Measurements from ENCODE around the gene NEK9.
A peak's percentile ranks its signal among the peaks of the same experiment; 100 is the strongest.

Gene NEK9

GRCh38 chr14:75063491-75064204, 63.2 kb downstream of the NEK9 start, which contains the start of gene ACYP1:
TSS of gene ACYP1 (minus strand) at chr14:75064024. CDS start at chr14:75063553, 471 bp downstream.
- Histone ChIP-seq H3K9me3 (ENCODE audit: severe bottlenecking) (peaks cover 7% of the 10 kb centered on the region), H3K4me3 (ENCODE audit: low read depth, low read length) (peak within 1 kb of the TSS; percentile 65), H3K27ac (peak within 1 kb of the TSS; percentile 86), H3K27me3 (ENCODE audit: insufficient read depth, low read depth, severe bottlenecking) (no peaks in the 10 kb centered on the region), H3K36me3 (peaks cover 29% of the 10 kb centered on the region)
- peak; percentile 95 for DNase-seq
- TF ChIP-seq, protein P1, sequence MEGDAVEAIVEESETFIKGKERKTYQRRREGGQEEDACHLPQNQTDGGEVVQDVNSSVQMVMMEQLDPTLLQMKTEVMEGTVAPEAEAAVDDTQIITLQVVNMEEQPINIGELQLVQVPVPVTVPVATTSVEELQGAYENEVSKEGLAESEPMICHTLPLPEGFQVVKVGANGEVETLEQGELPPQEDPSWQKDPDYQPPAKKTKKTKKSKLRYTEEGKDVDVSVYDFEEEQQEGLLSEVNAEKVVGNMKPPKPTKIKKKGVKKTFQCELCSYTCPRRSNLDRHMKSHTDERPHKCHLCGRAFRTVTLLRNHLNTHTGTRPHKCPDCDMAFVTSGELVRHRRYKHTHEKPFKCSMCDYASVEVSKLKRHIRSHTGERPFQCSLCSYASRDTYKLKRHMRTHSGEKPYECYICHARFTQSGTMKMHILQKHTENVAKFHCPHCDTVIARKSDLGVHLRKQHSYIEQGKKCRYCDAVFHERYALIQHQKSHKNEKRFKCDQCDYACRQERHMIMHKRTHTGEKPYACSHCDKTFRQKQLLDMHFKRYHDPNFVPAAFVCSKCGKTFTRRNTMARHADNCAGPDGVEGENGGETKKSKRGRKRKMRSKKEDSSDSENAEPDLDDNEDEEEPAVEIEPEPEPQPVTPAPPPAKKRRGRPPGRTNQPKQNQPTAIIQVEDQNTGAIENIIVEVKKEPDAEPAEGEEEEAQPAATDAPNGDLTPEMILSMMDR (IDR thresholded peaks at IDR 0.05; ENCODE audit: low read depth, low read length): no peak

- peaks cover 29% of the 10 kb centered on the region for H3K36me3 ChIP-seq
- peaks cover 7% of the 10 kb centered on the region for H3K9me3 ChIP-seq (ENCODE audit: severe bottlenecking)
- no peak for DNase-seq
- H3K27me3 ChIP-seq (ENCODE audit: insufficient read depth, low read depth, severe bottlenecking): no peaks in the 10 kb centered on the region
- H3K27ac ChIP-seq: peak overlapping the region; percentile 86
- H3K4me3 ChIP-seq (ENCODE audit: low read depth, low read length): peak overlapping the region; percentile 65
- TF ChIP-seq, protein P1 (IDR thresholded peaks at IDR 0.05; ENCODE audit: low read depth, low read length): no peak
These were observed 63.8 kb downstream of the NEK9 start for GRCh38 chr14:75063013-75063412.

- TF ChIP-seq, protein P1 (IDR thresholded peaks at IDR 0.05; ENCODE audit: low read depth, low read length): no peak
- no peaks in the 10 kb centered on the region for H3K27me3 ChIP-seq (ENCODE audit: insufficient read depth, low read depth, severe bottlenecking)
- no peak for DNase-seq
- H3K4me3 ChIP-seq (ENCODE audit: low read depth, low read length): no peak overlapping the region
- H3K36me3 ChIP-seq: peaks cover 34% of the 10 kb centered on the region
- H3K9me3 ChIP-seq (ENCODE audit: severe bottlenecking): peaks cover 7% of the 10 kb centered on the region
- no peak overlapping the region for H3K27ac ChIP-seq
These were observed 66.4 kb downstream of the NEK9 start for GRCh38 chr14:75060420-75060819.

- Histone ChIP-seq H3K36me3 (peaks cover 35% of the 10 kb centered on the region), H3K9me3 (ENCODE audit: severe bottlenecking) (peaks cover 7% of the 10 kb centered on the region), H3K27ac (no peak overlapping the region), H3K27me3 (ENCODE audit: insufficient read depth, low read depth, severe bottlenecking) (no peaks in the 10 kb centered on the region), H3K4me3 (ENCODE audit: low read depth, low read length) (no peak overlapping the region)
- TF ChIP-seq, protein P1 (IDR thresholded peaks at IDR 0.05; ENCODE audit: low read depth, low read length): no peak
- no peak for DNase-seq
These were observed 67.2 kb downstream of the NEK9 start for GRCh38 chr14:75059642-75060041.

DNA sequence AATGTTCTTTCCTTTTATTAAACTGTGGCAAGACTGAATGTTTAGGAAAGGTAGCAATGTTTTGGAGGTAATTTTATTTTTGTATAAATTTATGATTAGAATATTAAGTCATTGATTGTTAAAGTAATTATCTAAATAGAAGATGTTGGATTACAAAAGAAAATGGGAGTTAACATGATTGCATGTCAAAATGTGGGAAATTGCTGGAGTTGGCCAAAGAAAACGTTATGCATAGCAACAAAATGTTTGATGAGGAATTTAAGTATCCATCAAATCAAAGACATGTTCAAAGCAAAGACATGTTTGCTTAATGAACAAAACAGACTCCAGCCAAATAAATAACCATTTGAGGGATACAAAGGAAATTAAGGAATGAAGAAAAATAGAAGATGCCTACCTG, 72.4 kb downstream of the NEK9 start:
- Histone ChIP-seq H3K27me3 (ENCODE audit: insufficient read depth, low read depth, severe bottlenecking) (no peaks in the 10 kb centered on the region), H3K36me3 (peaks cover 7% of the 10 kb centered on the region), H3K9me3 (ENCODE audit: severe bottlenecking) (no peaks in the 10 kb centered on the region), H3K4me3 (ENCODE audit: low read depth, low read length) (no peak overlapping the region), H3K27ac (no peak overlapping the region)
- TF ChIP-seq, protein P1 (IDR thresholded peaks at IDR 0.05; ENCODE audit: low read depth, low read length): no peak
- DNase-seq: no peak
